Measurements from ENCODE around the gene TMPRSS2.

DNA sequence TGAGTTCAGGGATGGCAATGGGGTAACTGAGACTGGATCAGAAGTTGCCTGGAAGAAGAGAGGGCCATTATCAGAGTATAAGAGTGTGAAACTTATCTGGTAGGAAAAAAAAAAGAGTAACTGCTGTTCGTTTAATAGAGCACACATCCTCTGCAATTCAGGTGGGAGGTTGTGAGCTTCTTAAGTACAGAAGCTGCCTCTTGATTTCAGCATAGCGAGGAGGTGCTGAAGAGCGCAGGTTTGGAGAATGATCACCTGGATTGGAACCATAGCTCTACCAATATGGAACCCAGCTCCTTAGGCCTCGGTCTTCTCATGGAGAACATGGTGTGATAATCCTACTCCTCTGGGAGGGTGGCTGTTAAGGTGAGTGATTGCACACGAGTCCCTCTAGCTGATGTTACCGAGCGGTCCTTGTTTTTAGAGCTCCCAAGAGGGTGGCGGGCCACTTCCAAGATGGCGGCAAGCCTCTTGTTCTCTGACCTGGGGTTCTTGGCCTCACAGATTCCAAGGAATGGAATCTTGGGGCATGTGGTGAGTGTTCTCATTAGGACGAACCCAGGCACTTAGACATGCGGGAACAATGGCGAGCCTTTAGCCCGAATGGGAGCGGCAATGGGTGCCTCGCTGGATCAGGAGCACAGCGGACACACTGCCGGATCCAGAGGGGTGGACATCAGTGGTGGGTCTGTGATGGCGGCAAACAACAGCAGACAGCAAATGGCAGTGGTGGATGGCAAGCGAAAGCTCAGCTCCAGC is 85.2 kb downstream of the TMPRSS2 start:
- TF ChIP-seq, protein P1, sequence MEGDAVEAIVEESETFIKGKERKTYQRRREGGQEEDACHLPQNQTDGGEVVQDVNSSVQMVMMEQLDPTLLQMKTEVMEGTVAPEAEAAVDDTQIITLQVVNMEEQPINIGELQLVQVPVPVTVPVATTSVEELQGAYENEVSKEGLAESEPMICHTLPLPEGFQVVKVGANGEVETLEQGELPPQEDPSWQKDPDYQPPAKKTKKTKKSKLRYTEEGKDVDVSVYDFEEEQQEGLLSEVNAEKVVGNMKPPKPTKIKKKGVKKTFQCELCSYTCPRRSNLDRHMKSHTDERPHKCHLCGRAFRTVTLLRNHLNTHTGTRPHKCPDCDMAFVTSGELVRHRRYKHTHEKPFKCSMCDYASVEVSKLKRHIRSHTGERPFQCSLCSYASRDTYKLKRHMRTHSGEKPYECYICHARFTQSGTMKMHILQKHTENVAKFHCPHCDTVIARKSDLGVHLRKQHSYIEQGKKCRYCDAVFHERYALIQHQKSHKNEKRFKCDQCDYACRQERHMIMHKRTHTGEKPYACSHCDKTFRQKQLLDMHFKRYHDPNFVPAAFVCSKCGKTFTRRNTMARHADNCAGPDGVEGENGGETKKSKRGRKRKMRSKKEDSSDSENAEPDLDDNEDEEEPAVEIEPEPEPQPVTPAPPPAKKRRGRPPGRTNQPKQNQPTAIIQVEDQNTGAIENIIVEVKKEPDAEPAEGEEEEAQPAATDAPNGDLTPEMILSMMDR (IDR thresholded peaks at IDR 0.05), result no peak
- no peak for TF ChIP-seq EZH2 (IDR thresholded peaks at IDR 0.05; ENCODE audit: borderline replicate concordance, insufficient read depth, low read depth, low read length, poor library complexity, severe bottlenecking)

Data from B cell (primary cell).